Body of pancreas (tissue), 4 donors: Measurements from ENCODE around the gene SMARCB1. TPM values are rescaled to one million over a fixed set of nuclear protein-coding genes. Genes with fewer than 3 reads are reported as not detected.
A peak's percentile ranks its signal among the peaks of the same experiment; 100 is the strongest.

Source experiments
- ATAC-seq: fragments of 150-250 bp; one replicate; pipeline ENCODE4 v1.9.1; 2016
- DNase-seq, 4 donors: peaks; one replicate each; pipeline ENCODE4 v3.0.0-alpha.2; 2019
- H3K27ac ChIP-seq, 4 donors: fragments of 200-600 bp; sonication (generic); 1 replicate in 3 of 4; 2 replicates in 1 of 4; pipeline versions ENCODE4 v1.5.1 to v1.6.1; 2016 to 2019; ENCODE audit warnings: mild to moderate bottlenecking in 1 of 4, mixed read lengths in 1 of 4, moderate library complexity in 1 of 4
- H3K27me3 ChIP-seq, 2 donors: fragments of 200-600 bp; sonication (generic); one replicate each; pipeline ENCODE4 v1.6.0; 2016; ENCODE audit warnings: mild to moderate bottlenecking in 1 of 2
- H3K36me3 ChIP-seq, 2 donors: fragments of 200-600 bp; sonication (generic); replicated peaks in 1 of 2; 2 replicates each; pipeline ENCODE4 v1.5.1; 2016; ENCODE audit warnings: low read depth in 2 of 2; ENCODE audit not compliant: insufficient read depth in 1 of 2
- H3K4me1 ChIP-seq: fragments of 200-600 bp; sonication (generic); one replicate; pipeline ENCODE4 v1.6.0; 2016
- H3K4me3 ChIP-seq, 2 donors: fragments of 200-600 bp; sonication (generic); 1 replicate in 1 of 2; 2 replicates in 1 of 2; pipeline ENCODE4 v1.5.1; 2016 to 2019
- H3K9me3 ChIP-seq, 3 donors: fragments of 200-600 bp; sonication (generic); 1 replicate in 2 of 3; 2 replicates in 1 of 3; pipeline ENCODE4 v1.5.1; 2016
- CTCF ChIP-seq, 7 experiments: fragments of 450-650 bp in 4 of 7; fragments of 200-600 bp in 3 of 7; sonication (generic) in 3 of 7; IDR thresholded peaks; one replicate each; pipeline ENCODE4 v1.5.1; 2016 to 2019; ENCODE audit warnings: antibody characterized with exemption in 7 of 7
- POLR2A ChIP-seq, 3 donors: fragments of 450-650 bp; IDR thresholded peaks; one replicate each; pipeline ENCODE4 v1.6.1; 2016; ENCODE audit warnings: antibody characterized with exemption in 3 of 3, mild to moderate bottlenecking in 2 of 3
- WGBS, 2 donors: methylation state at CpG; one replicate each; pipeline ENCODE4 v1.1.5; 2017; 5-methylcytosine and 5-hydroxymethylcytosine counted together
- intact Hi-C: fragments of 100-400 bp; cut with DNase I; formaldehyde crosslinking; loops from one replicate; pipeline ENCODE4 v1.15.1; 2023
- total RNA-seq, 2 donors: library from RNA; depleted of rRNA; stranded (reverse); fragments of >200 nt; gene quantifications; one replicate each; pipeline ENCODE4 v1.1.0, GENCODE V29; 2016

The SMARCB1 gene
- total RNA-seq, 2 donors from 2014 or later: 40.2 to 119 TPM

- Histone ChIP-seq H3K27ac (peak overlapping the region in 3 of 4 donors; percentile 1 to 70 (median 62)), H3K36me3 (no peaks in the 10 kb centered on the region), H3K4me3 (peak overlapping the region; percentile 42 to 44), H3K27me3 (no peaks in the 10 kb centered on the region), H3K9me3 (no peaks in the 10 kb centered on the region), H3K4me1 (peaks cover 57% of the 10 kb centered on the region)
- intact Hi-C loops: no loop called here
- ATAC-seq (no peak), DNase-seq (no peak)
- TF ChIP-seq CTCF (IDR thresholded peaks at IDR 0.05) (no peak), POLR2A (IDR thresholded peaks at IDR 0.05) (no peak)
- 8 to 17% methylated on average over 15 to 41 of the region's 41 CpGs for WGBS, 2 donors
Observed at GRCh38 chr22:23837911-23838680, 51.3 kb downstream of the SMARCB1 start.

- Histone ChIP-seq H3K4me1 (peaks cover 56% of the 10 kb centered on the region), H3K27ac (peak within 1 kb of the TSS in 3 of 4 donors; percentile 1 to 70 (median 62)), H3K9me3 (no peaks in the 10 kb centered on the region), H3K4me3 (peak within 1 kb of the TSS; percentile 42 to 44), H3K27me3 (no peaks in the 10 kb centered on the region), H3K36me3 (no peaks in the 10 kb centered on the region)
- TF ChIP-seq POLR2A (IDR thresholded peaks at IDR 0.05) (peak in 2 of 3 donors; percentile 34 to 65), CTCF (IDR thresholded peaks at IDR 0.05) (no peak)
- WGBS, 2 donors: 1 to 2% methylated on average over 51 to 65 of the region's 70 CpGs
- ATAC-seq (peak; percentile 92), DNase-seq (peak; percentile 98 to 100 (median 100))
- intact Hi-C loops: no loop called here
Observed at GRCh38 chr22:23838681-23839468, 52.1 kb downstream of the SMARCB1 start, which contains the start of gene DERL3. TSS of gene DERL3 (minus strand) at chr22:23839006. CDS start at chr22:23838987, 19 bp downstream.

GRCh38 chr22:23840026-23840425 is 53.3 kb downstream of the SMARCB1 start:
- intact Hi-C loops: loop anchor here (5.0 to 10.0 kb wide), 2 partner anchors 63 to 305 kb away; no protein-coding TSS in a partner anchor
- 81 to 83% methylated on average over 7 of the region's 7 CpGs for WGBS, 2 donors
- ATAC-seq (no peak), DNase-seq (no peak)
- H3K9me3 ChIP-seq: no peaks in the 10 kb centered on the region
- H3K36me3 ChIP-seq: no peaks in the 10 kb centered on the region
- peaks cover 46% of the 10 kb centered on the region for H3K4me1 ChIP-seq
- H3K27me3 ChIP-seq: no peaks in the 10 kb centered on the region
- no peak for TF ChIP-seq POLR2A (IDR thresholded peaks at IDR 0.05)
- no peak for TF ChIP-seq CTCF (IDR thresholded peaks at IDR 0.05)
- no peak overlapping the region for H3K4me3 ChIP-seq
- no peak overlapping the region for H3K27ac ChIP-seq

GRCh38 chr22:23841292-23841691 is 54.5 kb downstream of the SMARCB1 start:
- intact Hi-C loops: loop anchor here (5.0 to 10.0 kb wide), 2 partner anchors 64 to 306 kb away; no protein-coding TSS in a partner anchor
- no peaks in the 10 kb centered on the region for H3K27me3 ChIP-seq
- ATAC-seq (no peak), DNase-seq (no peak)
- peaks cover 33% of the 10 kb centered on the region for H3K4me1 ChIP-seq
- H3K9me3 ChIP-seq: no peaks in the 10 kb centered on the region
- WGBS, 2 donors: 82 to 84% methylated on average over 5 of the region's 5 CpGs
- no peak overlapping the region for H3K4me3 ChIP-seq
- TF ChIP-seq POLR2A (IDR thresholded peaks at IDR 0.05) (no peak), CTCF (IDR thresholded peaks at IDR 0.05) (no peak)
- no peaks in the 10 kb centered on the region for H3K36me3 ChIP-seq
- H3K27ac ChIP-seq: no peak overlapping the region
